Activated naive CD4-positive, alpha-beta T cell (primary cell): ENCODE measurements around the gene KCNK13.
"Not testable (repeated sequence)": the region's sequence is repeated elsewhere in the genome, so short reads cannot be mapped to it uniquely, and the experiment has no call there.

ENCODE experiments used
- DNase-seq, 4 experiments: peaks; one replicate each; lab custom pipeline; 2025; lab: John Stamatoyannopoulos, UW

Gene KCNK13

GRCh38 chr14:90193925-90194324 is 132.1 kb downstream of the KCNK13 start:
- no peak for DNase-seq

GRCh38 chr14:90194706-90195105 is 132.9 kb downstream of the KCNK13 start:
- no peak for DNase-seq

GRCh38 chr14:90198541-90199060 is 136.8 kb downstream of the KCNK13 start:
- no peak for DNase-seq

- DNase-seq = not testable (repeated sequence)
These were observed 138.8 kb downstream of the KCNK13 start for GRCh38 chr14:90200546-90200945.

GRCh38 chr14:90201344-90201743 is 139.6 kb downstream of the KCNK13 start:
- DNase-seq = no peak

- no peak for DNase-seq
These were observed 142.7 kb downstream of the KCNK13 start for GRCh38 chr14:90204516-90204915.

GRCh38 chr14:90213099-90213748 is 151.4 kb downstream of the KCNK13 start:
- no peak for DNase-seq

GRCh38 chr14:90228478-90228877 is 166.7 kb downstream of the KCNK13 start:
- DNase-seq = no peak

GRCh38 chr14:90229942-90230341 is 168.1 kb downstream of the KCNK13 start:
- DNase-seq = not testable (repeated sequence)
